NK-92 (cell line): ENCODE measurements around the gene TTLL12.

ENCODE experiments used
- DNase-seq: peaks from one replicate; lab custom pipeline; 2025; ENCODE audit not compliant: unreplicated experiment; lab: John Stamatoyannopoulos, UW

TTLL12 gene

DNA sequence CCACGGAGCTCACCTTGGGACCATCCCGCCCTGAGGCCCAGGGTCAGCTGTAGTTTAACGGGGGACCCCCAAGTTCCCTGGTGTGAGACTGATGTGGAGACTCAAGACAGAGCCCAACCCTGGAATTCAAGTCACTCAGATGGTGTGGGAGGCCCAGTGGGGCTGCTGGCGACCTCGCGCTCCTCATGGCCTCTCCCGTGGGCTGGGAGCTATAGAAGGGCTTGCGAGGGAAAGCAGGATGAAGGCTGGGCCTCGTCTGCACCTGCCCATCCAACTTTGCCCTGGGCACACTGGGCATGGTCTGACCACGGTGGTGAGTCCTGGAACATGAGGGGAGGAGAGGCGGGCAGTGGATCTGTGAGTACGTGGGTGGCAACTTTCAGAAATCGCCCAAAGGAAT, 13.6 kb upstream of the TTLL12 start:
- DNase-seq: no peak

DNA sequence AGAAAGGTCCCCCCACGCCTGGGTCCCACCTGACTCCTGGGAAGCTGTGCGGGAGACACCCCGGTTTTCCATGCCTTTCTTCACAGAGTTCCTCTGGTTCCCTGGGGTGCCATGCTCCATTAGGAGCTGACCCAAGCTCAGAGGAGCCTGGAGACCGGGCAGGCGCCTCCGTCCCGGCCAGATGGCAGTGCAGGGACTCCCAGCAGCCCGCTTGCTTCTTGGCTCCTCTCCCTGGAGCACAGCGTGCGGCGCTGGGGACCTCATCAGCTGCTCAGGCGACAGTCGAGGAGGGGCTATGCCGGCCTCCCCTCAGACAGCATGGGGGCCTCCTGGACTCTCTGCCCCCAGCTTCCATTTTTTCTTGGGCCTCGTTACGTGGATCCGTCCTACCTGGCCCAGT, 13.1 kb upstream of the TTLL12 start:
- DNase-seq: no peak

DNA sequence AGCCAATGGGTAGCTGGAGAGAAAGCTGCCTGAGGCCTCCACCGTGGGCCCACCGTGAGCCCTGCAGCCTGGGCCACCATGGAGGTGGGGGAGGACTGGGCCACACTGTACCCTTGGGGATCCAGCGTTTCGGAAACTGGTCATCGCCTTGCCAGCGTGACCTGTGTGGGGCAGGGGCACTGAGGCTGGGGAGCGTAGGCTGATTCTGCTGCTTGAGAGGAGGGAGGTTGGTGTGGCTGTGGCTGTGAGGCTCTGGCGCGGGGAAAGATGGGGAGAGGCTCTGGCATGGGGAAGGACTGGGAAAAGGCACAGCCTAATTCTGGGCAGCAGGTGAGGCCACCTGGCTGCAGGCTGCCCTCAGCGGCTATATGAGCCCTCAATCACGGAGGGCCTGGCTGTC, 12.6 kb upstream of the TTLL12 start:
- DNase-seq: no peak

DNA sequence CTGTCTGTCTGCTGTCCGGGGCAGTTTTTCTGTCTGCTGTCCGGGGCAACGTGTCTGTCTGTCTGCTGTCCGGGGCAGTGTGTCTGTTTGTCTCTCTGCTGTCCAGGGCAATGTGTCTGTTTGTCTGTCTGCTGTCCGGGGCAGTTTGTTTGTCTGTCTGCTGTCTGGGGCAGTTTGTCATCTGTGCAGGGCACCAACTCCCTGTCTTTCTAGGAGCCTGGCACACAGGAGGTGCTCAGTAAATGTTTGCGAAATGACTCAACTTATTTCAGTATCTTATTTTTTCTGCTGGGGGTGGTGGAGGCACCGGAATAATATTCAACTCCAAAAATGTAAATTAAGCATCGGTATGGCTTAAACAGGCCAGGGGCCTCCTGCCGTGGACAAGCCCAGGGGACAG, 12.0 kb upstream of the TTLL12 start:
- DNase-seq: no peak

DNA sequence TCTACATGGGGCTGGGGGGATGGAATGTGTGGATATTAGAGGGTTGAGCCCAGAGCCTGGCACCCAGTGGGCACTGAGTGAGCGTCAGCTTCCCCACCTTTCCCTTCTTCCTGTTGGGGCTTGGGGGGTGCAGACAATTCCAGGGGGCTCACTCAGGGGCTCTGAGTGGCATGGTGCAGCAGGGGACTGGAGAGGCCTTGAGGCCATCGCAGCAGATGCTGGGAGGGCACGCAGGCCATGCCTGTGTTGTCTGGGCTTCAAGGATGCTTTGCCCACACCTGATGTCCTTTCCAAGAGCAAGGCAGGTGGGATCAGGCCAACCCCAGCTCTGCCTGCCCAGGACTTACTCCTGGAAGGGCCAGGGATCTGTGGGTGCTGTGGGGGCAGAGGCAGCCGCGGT, 11.2 kb upstream of the TTLL12 start:
- DNase-seq: no peak

DNA sequence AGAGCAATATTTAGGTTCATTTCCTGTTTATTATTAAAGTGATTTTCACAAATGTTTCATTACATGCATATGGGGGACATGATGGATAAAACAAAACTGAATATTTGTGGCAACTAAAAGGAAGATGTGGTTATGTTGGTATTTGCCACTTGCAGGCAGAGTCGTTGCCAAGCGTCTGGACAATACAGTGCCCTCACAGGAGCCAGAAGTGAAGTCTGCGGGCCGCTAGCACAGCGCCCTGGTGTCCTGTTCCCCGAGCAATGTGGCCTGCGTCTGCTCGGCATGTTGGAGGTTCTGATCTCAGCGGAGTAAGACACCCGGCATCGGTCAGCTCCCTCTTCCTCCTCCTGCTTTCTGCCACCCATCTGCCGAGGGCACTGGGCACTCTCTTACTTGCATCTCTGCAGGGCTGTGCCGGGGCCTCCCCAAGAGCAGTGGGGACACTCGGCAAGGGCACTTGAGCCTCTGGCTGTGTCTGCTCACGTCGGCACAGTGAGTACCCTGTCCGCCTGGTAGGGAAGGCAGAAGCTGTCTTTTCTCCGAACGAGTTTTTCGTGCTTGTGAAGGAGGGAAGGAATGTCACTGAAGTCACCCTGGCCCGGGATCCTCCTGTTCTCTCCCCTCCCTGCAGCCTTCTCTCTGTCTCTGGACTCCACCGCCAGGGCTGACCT, 10.5 kb upstream of the TTLL12 start:
- DNase-seq: no peak

DNA sequence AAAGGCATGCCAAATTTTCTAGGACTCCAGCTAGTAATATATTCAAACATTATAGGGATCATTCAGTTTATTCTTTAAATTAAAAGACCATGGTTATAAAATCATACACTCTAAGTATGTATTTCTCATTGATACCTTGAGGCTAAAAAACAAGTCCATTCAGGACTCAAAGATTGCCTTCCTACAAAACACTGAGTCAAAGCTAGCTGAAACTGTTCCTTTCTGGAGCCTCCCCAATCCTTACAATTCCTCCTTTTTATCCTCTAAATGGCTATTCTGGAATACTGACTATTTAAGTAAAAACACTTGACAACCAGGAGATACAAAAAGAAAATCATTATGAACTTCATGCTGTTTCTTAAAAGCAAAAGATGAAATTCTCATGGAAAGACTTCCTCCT, 4.9 kb upstream of the TTLL12 start:
- DNase-seq: no peak

DNA sequence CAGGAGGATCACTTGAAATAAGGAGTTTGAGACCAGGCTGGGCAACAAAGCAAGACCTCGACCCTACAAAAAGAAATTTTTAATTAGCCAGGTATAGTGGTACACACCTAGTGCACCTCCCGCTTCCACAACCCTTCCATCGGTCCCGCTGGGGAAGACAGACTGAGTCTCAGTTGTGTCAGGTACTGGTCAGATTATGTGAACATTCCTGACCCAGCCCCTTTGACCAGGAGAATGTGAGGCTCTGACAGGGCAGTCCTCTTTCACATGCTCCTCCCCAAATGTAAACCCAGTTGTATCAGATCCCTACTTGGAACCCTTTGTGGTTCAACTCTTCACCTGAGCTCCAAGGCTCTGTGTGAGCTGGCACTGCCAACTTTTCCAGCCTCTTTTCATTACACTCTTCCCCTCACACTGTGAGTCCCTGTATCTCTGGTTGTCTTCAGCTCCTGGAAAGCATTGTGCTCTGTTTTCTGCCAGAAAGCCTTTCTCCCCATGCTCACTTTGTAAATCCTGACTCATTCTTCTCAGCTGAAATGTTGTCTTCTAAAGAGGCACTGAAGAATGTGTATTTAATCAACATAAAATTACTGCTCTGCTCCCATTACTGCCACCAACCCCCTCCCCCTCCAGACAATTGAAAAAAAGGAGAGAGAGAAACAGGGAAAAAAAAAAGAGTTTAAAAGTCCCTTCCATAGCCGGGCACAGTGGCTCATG, 2.1 kb upstream of the TTLL12 start:
- no peak for DNase-seq

DNA sequence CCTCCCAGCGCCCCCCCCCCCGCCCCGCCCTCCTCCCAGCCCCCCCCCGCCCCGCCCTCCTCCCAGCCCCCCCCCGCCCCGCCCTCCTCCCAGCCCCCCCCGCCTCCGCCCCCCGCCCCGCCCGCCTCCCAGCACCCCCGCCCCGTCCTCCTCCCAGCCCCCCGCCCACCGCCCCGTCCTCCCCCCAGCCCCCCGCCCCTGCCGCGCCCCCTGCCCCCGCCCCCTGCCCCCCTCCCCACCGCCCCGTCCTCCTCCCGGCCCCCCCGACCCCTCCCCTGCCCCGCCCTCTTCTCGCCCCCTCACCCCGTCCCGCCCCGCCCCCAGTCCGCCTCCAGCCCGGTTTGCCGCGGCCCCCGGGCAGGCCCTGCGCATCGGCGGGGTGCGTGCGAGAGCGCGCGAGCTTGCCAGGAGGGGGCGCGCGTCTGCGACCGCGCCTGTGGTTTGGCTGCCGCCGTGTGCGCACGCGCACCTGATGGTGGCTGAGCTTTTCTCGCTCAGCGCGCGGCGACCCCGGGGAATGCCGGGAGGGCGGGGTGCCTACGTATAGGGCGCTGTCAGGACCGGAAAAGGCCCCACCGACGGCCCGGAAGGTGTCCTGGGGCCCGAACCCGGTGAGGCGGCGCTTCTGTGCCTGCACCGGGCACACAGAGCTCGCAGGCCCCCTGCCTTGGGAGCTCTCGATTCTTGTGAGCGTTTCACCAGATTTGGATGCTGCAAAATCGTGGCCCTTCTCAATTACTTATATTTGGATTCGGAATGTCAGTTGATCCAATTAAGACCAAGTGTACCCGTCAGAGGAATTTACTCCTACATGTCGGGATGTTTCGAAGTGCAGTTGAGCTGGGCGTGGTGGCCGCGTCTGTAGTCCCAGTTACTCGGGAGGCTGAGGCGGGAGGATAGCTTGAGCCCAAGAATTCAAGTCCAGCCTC, 501 bp upstream of the TTLL12 start:
- peak; percentile 74 for DNase-seq

DNA sequence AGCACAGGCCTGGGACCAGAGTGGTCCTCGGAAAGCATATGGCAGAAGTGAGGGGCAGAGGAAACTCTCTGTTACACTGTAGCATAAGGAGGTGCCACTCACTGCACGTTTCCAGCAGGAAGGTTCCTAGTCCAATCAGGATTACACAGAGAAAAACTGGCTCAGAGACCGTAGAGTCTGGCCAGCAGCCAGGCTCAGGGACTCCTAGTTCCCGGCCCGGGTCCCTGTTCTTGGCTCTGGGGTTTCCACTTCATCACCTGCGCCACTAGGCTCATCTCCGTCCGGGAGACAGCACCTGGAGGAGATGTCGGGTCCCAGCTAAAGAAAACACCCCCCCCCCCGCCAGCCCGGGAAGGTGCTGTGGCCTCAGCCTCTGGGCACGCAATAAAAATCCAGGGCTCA, 1.1 kb downstream of the TTLL12 start:
- DNase-seq: no peak

DNA sequence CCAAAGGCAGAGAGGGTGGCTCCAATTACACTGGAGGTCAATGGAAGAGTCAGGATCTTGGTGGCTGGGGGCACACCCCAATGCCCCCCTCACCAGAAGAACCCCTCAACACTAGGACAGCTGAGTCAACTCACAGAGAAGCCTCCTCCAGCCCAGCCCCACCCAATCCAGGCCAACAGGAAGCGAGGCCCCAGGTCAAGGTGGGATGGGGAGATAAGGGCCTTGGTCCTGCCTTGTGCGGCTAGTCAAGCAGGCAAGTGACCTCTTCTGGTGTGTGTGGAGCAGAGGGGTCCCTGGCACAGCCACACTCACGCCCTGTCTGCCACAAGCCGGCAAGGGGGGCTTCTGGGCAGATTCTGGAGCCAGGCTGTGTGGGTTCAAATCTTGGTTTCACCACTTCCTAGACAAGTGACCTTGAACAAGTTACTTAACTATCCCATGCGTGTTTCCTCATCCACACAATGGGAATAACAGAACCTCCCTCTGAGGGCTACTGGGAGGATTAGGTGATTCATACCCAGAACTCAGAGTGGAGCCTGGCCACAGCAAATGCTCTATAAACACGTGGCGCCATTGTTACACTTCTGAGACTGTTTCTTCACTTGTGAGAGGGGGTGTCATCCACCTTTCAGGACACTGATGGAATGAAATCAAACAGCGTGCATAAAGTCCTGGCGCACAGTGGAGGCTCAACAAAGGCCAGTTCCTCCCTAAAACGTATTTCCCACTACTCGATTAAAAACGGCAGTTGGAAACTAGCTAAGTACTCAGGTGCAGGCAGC, 3.2 kb downstream of the TTLL12 start:
- no peak for DNase-seq

DNA sequence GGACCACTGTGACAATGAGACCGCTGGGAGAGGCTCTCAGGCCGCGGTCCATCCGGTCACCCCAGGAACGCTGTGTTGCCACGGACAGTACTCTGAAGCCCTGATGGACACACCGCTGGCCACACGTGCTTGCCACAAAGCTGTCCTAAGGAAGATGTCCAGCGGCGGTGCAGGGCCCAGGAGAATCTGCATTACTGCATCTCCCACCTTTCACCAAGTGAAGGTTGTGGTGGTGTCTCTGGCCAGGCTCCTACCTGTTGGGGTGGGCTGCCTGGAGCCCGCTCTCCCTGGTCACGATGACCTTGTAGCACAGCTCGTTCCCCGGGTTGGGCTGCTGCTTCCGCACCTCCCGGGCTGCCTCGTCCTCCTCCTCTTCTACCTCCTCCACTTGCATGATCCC, 4.2 kb downstream of the TTLL12 start:
- DNase-seq: no peak

DNA sequence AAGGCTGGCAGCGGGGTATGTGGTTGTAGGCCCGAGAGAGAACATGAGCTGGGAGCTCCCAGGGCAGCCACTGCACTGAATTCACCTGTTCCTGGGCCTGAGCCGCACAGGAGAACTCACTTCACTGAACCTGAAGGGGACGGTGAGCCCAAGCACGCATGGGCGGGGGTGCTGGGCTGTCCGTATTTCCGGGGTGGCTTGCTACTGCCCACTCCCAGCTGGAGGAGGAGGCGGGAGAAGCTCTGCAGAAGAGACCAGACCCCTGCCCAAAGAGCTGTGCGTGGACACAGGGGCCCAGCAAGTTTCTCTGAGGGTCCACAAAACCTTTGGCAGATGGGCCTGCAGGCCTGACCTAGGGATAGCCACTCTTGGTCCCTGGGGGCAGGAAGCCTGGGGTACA, 4.8 kb downstream of the TTLL12 start:
- DNase-seq: no peak

DNA sequence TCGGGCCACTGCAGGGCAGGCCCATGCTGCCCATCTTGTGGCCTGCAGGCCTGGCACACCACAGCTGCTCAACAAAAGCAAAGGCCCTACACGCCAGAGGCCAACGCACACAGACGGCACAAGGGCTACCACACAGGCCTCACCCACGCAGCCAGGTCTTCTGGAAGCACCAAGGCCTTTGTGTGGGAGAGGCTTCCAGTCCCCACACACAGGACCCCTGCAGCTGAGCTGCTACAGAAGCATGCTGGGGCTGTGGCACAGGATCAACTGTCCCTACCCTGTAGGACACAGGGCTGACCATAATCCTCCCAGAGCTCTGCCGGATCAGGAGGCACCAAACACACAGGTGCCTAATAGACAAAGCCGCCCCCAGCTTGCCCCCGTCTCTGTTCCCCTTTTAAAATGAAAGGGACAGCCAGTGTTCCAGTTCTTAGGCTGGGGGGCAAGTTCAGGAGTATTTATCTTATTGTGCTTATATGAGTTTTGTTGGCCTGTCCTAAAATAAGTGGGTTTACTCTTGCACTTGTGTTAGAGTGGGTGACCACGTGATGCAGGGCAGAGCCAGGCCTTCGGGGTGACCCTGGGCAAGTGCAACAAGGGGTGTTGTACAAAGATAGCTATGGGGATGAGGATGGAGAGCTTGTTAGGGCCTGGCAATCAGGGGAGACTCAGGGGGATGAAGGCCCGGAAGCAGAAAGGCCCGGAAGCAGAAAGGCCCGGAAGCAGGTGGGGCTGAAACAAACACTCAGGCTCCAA, 5.4 kb downstream of the TTLL12 start:
- no peak for DNase-seq

DNA sequence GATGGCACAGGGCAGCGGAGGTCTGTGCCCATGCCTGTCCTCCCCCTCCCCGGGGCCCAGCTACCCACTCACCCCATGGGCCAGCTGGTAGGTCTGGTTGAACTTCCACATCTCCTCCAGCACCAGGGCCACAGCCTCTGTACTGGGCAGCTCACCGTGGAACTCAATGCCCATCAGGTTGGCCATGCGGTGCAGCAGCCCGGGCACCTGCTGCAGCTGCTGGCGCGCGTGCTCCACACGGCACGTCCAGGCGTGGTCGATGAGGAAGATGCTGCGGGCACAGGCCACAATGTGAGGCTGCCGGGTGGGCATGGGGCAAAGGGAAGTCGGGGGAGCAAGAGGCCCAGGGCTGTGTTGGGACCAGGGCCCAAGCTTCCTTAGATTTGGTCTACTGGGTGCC, 6.3 kb downstream of the TTLL12 start:
- no peak for DNase-seq

DNA sequence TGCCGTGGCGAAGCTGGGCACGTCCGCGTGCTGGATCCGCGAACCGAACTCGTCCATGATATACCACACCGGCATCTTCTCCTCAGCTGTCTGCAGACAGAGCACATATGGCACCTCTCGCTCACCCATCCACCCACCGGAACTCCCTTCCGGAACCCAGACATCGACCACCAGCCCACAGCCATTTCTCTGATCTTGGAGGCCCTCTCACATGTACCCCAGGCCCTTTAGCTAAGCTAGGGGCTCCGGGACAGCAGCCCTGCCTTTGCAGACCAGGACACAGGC, 7.1 kb downstream of the TTLL12 start:
- DNase-seq: no peak

DNA sequence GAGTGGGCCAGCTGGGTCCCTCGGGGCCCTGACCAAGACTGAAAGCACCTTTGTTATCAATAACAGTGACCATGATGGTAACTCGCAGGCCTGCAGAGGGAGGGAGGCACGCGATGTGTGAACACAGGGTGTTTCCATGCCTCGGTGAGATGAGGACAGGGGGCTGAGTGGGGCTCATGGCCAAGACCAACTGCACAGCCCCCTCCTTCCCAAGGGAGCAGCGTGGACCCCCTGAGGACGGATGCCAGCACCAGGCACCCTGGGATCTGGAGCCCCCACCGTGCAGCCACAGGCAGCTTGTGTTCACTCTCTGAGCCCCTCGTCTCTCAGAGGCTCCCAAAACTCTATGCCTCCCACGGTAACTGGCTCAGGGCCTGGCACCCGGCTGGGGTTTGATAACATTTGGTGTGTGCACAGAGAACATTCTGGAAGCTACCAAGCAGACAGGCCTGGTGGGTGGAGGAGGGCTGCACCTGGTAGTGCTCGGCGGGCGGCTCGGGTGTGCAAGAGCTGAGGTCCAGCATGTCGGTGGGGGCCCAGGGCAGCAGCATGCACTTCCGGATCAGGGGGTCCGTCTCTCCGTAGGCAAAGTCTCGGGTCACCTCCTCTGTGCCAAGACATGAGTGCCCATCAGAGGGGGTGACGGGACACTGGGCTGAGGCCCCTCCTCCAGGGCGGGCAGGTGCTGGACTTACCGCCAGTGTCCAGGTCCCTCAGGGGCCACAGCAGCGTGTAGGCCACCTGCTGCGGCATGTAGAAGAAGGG, 7.6 kb downstream of the TTLL12 start:
- DNase-seq: no peak

DNA sequence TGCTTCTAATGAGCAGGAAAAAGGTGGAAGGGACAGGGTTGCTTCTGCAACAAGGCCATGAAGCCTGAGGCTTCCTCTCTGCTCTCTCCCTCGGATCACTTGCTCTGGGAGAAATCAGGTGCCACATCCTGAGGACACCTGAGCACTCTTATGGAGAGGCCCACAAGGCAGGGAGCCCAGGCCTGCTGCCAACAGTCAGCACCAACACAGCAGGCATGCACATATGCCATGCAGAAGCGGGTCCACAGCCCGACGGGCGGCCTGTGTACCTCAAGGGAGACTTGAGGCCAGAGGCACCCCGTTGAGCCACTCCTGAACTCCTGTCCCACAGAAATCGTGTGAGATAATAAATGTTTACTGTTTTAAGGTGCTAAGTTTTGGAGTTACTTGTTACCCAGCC, 9.5 kb downstream of the TTLL12 start:
- DNase-seq: no peak

DNA sequence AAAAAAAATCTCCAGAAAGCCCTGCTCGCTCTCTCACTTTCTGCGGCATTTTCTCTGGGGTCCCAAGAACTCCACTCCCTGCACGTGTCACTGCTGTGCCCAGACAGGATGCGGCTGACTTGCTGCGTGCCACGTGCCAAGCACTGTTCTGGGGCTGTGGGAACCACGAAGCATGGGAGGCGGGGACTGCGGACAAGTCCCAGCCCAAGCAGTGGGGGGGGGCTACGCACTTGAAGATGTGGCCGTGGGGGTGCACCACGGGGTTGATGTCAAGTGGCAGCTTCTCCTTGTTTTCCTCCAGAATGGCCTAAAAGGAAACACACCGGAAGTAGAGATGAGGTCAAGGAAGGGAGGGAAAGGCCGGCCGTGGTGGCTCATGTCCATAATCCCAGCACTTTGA, 10.8 kb downstream of the TTLL12 start:
- DNase-seq: no peak

DNA sequence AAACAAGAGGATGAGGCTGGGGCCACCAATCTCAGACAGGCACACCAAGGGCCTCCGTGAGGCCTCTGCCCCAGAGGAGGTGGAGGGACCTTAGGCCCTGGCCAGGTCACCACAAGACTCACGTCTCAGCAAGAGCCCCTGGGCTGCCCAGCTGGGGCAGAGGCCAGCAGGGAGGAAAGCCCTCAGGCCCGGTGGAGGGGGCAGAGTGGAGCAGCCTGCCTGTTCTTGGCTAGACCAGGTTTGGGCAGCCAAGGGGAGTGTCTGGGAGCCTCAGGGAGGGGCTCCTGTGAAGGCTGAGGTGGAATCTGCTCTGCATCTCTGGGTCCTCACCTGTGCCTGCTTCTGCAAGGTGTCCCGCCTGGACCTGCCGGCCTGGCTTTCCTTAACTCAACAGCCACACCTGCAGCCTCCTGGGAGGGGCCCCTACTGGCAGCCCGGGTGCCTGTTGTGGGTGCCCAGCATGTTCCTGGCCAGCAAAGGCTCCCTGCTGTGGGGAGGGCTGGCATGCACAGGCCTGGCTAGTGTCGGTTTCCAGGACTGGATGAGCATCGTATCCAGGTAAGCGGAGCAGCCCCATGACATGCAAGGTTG, 11.9 kb downstream of the TTLL12 start:
- DNase-seq: no peak
